GM20431 (cell line): ENCODE data around the gene GPR173.

Source experiments
- in situ Hi-C: fragments of 300-500 bp; cut with MseI, MboI; formaldehyde crosslinking; loops from one replicate; pipeline ENCODE4 v1.15.0; 2020; ENCODE audit warnings: low sequenced_read_pairs; ENCODE audit not compliant: unreplicated experiment

Gene GPR173

GRCh38 chrX:53065104-53065503 is 16.5 kb downstream of the GPR173 start:
- in situ Hi-C loops: no loop called here

GRCh38 chrX:53071064-53071463 is 22.5 kb downstream of the GPR173 start:
- in situ Hi-C loops: no loop called here

DNA sequence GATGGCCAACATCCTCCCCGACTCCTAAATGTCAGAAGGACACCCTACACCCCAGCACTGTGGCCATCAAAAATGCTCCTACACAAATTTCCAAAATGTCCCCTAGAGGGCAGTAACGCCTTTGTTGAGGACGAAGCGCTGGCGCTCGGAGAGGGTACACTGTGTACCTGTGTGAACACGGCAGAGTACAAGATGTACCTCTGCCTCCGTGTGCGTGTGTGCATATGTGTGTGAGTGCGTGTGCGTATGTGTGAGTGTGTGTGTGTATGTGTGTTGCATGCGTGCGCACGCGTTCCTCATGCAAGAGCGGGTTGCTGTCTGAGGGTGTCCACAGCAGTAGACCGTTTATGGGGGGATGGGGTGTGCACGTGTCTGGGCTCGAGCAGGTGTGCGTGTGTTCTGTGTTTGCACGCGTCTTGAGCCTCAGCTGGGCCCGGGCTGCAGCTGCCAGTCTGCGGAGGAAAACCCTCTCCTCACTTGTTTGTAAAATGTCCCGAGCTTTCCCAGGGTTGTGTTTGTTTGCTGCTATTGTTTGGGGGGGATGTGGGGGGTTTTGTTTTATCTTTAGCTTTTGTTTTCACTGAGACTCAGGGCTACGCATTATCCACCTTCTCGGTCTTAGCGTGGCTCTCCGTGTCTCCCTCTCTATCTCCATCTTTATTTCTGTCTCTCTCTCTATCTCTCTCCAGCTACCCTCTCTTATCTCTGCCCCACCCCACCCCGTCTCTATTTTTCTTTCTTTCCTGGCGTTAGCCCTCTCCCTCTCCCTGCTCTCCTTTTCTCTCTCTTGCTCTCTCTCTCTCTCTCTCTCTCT is 23.2 kb downstream of the GPR173 start:
- in situ Hi-C loops: no loop called here

- in situ Hi-C loops: no loop called here
Measured at GRCh38 chrX:53072418-53073114, 24.0 kb downstream of the GPR173 start.

DNA sequence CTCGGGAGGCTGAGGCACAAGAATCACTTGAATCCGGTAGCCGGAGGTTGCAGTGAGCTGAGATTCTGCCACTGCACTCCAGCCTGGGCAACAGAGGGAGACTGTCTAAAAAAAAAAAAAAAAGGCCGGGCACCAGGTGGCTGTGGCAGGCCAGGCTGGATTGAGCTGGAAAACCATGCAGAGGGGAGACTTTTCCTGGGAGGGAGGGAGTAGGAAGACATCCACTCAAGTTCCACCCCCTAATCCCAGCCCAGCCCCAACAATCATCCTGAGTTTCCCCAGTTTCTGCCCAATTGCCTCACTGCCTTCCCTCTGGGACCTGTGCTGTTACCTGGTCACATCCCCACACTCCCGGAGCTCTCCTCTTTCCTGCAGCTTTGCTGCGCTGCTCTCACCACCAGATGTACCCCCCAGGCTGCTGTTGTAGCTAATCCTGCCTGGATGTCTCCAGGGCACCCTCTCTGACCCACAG is 24.6 kb downstream of the GPR173 start:
- in situ Hi-C loops: no loop called here

- in situ Hi-C loops: no loop called here
Measured at GRCh38 chrX:53075011-53075410, 26.4 kb downstream of the GPR173 start.

GRCh38 chrX:53076671-53077070 is 28.1 kb downstream of the GPR173 start:
- in situ Hi-C loops: no loop called here

DNA sequence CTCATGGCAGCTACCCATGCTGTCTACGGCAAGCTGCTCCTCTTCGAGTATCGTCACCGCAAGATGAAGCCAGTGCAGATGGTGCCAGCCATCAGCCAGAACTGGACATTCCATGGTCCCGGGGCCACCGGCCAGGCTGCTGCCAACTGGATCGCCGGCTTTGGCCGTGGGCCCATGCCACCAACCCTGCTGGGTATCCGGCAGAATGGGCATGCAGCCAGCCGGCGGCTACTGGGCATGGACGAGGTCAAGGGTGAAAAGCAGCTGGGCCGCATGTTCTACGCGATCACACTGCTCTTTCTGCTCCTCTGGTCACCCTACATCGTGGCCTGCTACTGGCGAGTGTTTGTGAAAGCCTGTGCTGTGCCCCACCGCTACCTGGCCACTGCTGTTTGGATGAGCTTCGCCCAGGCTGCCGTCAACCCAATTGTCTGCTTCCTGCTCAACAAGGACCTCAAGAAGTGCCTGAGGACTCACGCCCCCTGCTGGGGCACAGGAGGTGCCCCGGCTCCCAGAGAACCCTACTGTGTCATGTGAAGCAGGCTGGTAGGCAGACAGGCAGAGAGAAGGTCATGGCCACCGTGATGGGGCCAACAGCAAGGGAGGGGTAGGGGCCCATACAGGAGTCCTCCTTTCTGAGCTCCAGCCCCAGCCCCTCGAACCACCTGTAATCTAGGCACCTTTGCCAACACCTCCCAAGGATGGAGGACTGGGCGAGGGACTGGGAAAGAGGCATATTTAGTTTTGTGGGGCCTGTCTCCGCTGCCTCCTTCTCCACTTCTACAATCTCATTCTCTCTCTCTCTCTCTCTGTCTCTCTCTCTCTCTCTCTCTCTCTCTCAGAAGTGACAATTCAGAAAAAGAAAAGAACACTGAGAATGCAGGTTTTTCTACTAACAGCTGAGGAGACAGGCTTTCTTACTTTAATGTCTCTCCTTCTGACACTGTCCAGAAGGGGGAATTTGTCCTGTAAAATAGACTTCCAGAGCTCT is 28.9 kb downstream of the GPR173 start:
- in situ Hi-C loops: no loop called here

DNA sequence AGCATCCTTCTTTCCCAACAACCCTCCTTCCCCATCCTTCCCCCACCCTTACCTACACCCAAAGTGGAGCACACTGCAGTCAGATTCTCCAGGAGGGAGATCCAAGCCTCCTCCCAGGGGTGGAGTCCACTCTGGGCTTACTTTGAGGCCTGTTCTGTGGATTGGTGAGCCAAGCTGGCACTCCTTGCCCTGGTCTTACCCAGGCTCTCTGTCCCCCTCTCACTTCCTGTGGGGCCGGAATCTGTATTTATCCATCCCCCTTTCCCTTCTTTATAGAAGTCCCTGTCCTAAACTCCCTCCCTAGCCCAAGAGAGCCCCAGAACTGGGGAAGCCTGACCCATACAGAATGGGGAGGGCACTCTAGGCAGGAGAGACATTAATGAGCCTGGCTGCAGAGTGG is 30.4 kb downstream of the GPR173 start:
- in situ Hi-C loops: no loop called here

GRCh38 chrX:53080628-53081580 is 32.3 kb downstream of the GPR173 start:
- in situ Hi-C loops: no loop called here

DNA sequence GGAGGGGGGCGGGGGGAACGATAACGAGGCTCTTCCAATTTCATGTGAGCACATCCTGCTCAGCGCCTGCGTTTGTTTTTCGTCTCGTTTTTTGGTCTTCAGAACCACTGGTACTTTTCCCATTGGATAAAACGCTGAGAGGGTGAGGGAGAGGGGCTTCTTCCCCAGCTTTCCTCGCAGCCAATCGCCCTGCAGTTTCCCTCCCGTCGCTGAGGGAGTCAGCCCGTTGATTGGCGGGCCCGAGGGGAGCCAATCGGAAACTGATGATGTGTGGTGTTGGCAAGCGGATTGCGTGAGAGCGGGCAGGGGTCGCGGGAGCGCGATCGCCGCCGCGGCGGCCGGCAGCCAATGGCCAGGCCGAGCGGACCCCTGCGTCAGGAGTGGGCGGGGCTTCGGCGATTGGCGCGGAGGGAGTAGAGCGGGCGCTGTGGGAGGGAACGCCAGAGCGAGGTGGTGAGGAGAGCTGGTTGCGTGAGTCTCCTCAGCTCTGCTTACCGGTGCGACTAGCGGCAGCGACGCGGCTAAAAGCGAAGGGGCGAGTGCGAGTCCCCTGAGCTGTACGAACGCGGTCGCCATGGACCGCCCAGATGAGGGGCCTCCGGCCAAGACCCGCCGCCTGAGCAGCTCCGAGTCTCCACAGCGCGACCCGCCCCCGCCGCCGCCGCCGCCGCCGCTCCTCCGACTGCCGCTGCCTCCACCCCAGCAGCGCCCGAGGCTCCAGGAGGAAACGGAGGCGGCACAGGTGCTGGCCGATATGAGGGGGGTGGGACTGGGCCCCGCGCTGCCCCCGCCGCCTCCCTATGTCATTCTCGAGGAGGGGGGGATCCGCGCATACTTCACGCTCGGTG is 33.6 kb downstream of the GPR173 start, which contains the start of gene TSPYL2:
Gene TSPYL2 (plus strand): TSS at position 443 of the 848 bp plus-strand sequence. CDS start 132 bp downstream, at position 575.
- in situ Hi-C loops: no loop called here

DNA sequence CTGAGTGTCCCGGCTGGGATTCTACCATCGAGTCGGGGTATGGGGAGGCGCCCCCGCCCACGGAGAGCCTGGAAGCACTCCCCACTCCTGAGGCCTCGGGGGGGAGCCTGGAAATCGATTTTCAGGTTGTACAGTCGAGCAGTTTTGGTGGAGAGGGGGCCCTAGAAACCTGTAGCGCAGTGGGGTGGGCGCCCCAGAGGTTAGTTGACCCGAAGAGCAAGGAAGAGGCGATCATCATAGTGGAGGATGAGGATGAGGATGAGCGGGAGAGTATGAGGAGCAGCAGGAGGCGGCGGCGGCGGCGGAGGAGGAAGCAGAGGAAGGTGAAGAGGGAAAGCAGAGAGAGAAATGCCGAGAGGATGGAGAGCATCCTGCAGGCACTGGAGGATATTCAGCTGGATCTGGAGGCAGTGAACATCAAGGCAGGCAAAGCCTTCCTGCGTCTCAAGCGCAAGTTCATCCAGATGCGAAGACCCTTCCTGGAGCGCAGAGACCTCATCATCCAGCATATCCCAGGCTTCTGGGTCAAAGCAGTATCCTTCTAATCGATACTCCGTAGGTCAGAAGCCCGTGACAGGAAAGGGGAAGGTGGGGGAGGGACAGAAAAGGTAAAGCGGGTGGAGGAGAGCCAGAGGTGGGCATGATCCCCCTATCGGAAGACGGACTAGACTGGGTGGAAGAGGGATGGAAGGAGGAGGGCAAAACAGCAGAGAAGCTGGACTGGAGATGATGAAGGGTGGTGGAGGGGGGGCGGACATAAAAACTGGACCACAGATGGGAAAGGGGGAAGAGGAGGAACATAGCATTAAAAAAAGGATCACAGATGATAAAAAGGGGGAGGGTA is 34.4 kb downstream of the GPR173 start:
- in situ Hi-C loops: no loop called here

- in situ Hi-C loops: no loop called here
Measured at GRCh38 chrX:53084043-53084570, 35.5 kb downstream of the GPR173 start.

GRCh38 chrX:53084863-53085262 is 36.3 kb downstream of the GPR173 start:
- in situ Hi-C loops: no loop called here

GRCh38 chrX:53085661-53086229 is 37.2 kb downstream of the GPR173 start:
- in situ Hi-C loops: no loop called here

DNA sequence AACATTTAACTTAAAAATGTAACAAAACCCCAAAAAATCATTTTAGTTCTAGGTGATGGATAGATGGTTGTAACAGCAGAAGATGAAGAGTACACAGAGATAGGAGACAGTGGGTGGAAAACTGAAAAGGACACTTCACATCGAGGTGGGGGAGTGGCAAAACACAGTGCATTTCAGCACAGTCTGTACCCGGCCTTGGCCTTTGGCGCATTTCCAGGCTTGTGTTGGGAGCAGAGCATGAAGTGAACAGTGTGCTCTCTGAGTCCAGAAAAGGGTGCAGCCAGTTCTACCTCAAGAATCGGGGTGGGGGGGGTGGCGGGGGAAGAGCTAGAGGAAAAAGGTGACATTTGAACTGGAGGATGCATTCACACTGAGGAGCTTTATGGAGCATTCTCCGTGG is 37.9 kb downstream of the GPR173 start:
- in situ Hi-C loops: no loop called here

GRCh38 chrX:53087388-53087831 is 38.8 kb downstream of the GPR173 start:
- in situ Hi-C loops: no loop called here
